Neural progenitor cell (in vitro differentiated cells): ENCODE data around the gene RALB. TPM values are rescaled to one million over a fixed set of nuclear protein-coding genes. Genes with fewer than 3 reads are reported as not detected.

Experiments
- DNase-seq: peaks from one replicate; pipeline ENCODE4 v3.0.0-alpha.2; 2016; ENCODE audit warnings: low spot score
- H2AFZ ChIP-seq: fragments of 200-600 bp; sonication (generic); replicated peaks from 2 replicates; pipeline ENCODE4 v1.6.1; 2016; ENCODE audit warnings: antibody characterized with exemption
- H3F3A ChIP-seq: fragments of 200-600 bp; sonication (generic); 2 replicates; pipeline ENCODE4 v1.6.1; 2016; ENCODE audit warnings: antibody characterized with exemption, low read depth
- H3K27ac ChIP-seq: fragments of 200-600 bp; sonication (generic); 2 replicates; pipeline ENCODE4 v1.5.1; 2016; ENCODE audit warnings: mild to moderate bottlenecking
- H3K27me3 ChIP-seq: fragments of 200-600 bp; sonication (generic); 2 replicates; pipeline ENCODE4 v1.6.1; 2016; ENCODE audit warnings: mild to moderate bottlenecking, moderate library complexity
- H3K36me3 ChIP-seq: fragments of 200-600 bp; sonication (generic); 2 replicates; pipeline ENCODE4 v1.5.1; 2016
- H3K4me1 ChIP-seq: fragments of 200-600 bp; sonication (generic); 2 replicates; pipeline ENCODE4 v1.6.1; 2016; ENCODE audit warnings: mixed run types
- H3K4me2 ChIP-seq: fragments of 200-600 bp; sonication (generic); 2 replicates; pipeline ENCODE4 v1.6.1; 2016
- H3K4me3 ChIP-seq: fragments of 200-600 bp; sonication (generic); 2 replicates; pipeline ENCODE4 v1.5.1; 2016
- H3K79me2 ChIP-seq: fragments of 200-600 bp; sonication (generic); 2 replicates; pipeline ENCODE4 v1.6.1; 2016; ENCODE audit warnings: low read depth
- H3K9ac ChIP-seq: fragments of 200-600 bp; sonication (generic); 2 replicates; pipeline ENCODE4 v1.6.1; 2016
- H3K9me3 ChIP-seq: fragments of 200-600 bp; sonication (generic); 2 replicates; pipeline ENCODE4 v1.5.1; 2016; ENCODE audit warnings: low read depth
- H4K20me1 ChIP-seq: fragments of 200-600 bp; sonication (generic); 2 replicates; pipeline ENCODE4 v1.6.1; 2016; ENCODE audit warnings: low read depth
- H3K27ac Mint-ChIP-seq: 3 replicates; pipeline ENCODE4 v1.8.0; 2021; ENCODE audit warnings: mixed read lengths
- H3K27me3 Mint-ChIP-seq: 2 replicates; pipeline ENCODE4 v1.8.0; 2022; ENCODE audit warnings: low read depth, mild to moderate bottlenecking, inconsistent platforms, moderate library complexity, mixed read lengths; ENCODE audit not compliant: insufficient read depth
- H3K36me3 Mint-ChIP-seq: 3 replicates; pipeline ENCODE4 v1.8.0; 2021; ENCODE audit warnings: mixed read lengths
- H3K4me1 Mint-ChIP-seq: 3 replicates; pipeline ENCODE4 v1.8.0; 2021; ENCODE audit warnings: mixed read lengths
- H3K4me3 Mint-ChIP-seq: 3 replicates; pipeline ENCODE4 v1.8.0; 2021; ENCODE audit warnings: mild to moderate bottlenecking, moderate library complexity, mixed read lengths
- H3K9me3 Mint-ChIP-seq: 3 replicates; pipeline ENCODE4 v1.8.0; 2020; ENCODE audit warnings: mixed read lengths
- CTCF ChIP-seq: fragments of 200-600 bp; sonication (generic); IDR thresholded peaks from 2 replicates; pipeline ENCODE4 v1.5.1; 2017; ENCODE audit warnings: antibody characterized with exemption, mild to moderate bottlenecking
- EZH2 ChIP-seq: fragments of 200-600 bp; sonication (generic); IDR thresholded peaks from 2 replicates; pipeline ENCODE4 v1.6.1; 2017; ENCODE audit warnings: antibody characterized with exemption, mild to moderate bottlenecking, moderate library complexity
- EZH2phosphoT487 ChIP-seq: fragments of 200-600 bp; sonication (generic); IDR thresholded peaks from 2 replicates; pipeline ENCODE4 v1.6.1; 2017; ENCODE audit warnings: antibody characterized with exemption
- total RNA-seq: library from RNA; depleted of rRNA; stranded (reverse); fragments of >200 nt; gene quantifications from 2 replicates; pipeline ENCODE4 v1.2.3, GENCODE V29; 2015; ENCODE audit warnings: low replicate concordance

Gene RALB
- total RNA-seq, result 55.3 and 79.8 TPM in 2 replicates

- H3K4me3 ChIP-seq, result peak within 1 kb of the TSS; percentile 65
- Mint-ChIP-seq H3K4me3 (peak within 1 kb of the TSS; percentile 95), H3K27ac (peak within 1 kb of the TSS; percentile 22), H3K9me3 (no peaks in the 10 kb centered on the region), H3K4me1 (peaks cover 23% of the 10 kb centered on the region), H3K36me3 (peaks cover 7% of the 10 kb centered on the region), H3K27me3 (peaks cover 24% of the 10 kb centered on the region)
- TF ChIP-seq CTCF (no peak), EZH2 (no peak), EZH2phosphoT487 (peak; percentile 33)
- H3K9ac ChIP-seq, result no peak within 1 kb of the TSS
- H3K36me3 ChIP-seq, result no peaks in the 10 kb centered on the region
- DNase-seq, result peak; percentile 100
- peaks cover 9% of the 10 kb centered on the region for H4K20me1 ChIP-seq
- H3F3A ChIP-seq, result peaks cover 15% of the 10 kb centered on the region
- H3K27me3 ChIP-seq, result peaks cover 32% of the 10 kb centered on the region
- no peaks in the 10 kb centered on the region for H3K9me3 ChIP-seq
- H3K4me1 ChIP-seq, result peaks cover 25% of the 10 kb centered on the region
- peak within 1 kb of the TSS; percentile 95 for H3K4me2 ChIP-seq
- peaks cover 37% of the 10 kb centered on the region for H3K79me2 ChIP-seq
- peak within 1 kb of the TSS; percentile 55 for H3K27ac ChIP-seq
- H2AFZ ChIP-seq, result peak within 1 kb of the TSS; percentile 80
These were observed at the start of gene RALB for GRCh38 chr2:120252225-120253020. RALB (plus strand) TSS chr2:120252852; CDS start chr2:120278665, 25,813 bp downstream.

- no peak overlapping the region for H3K9ac ChIP-seq
- H2AFZ ChIP-seq, result no peak overlapping the region
- TF ChIP-seq EZH2phosphoT487 (no peak), EZH2 (no peak), CTCF (no peak)
- no peaks in the 10 kb centered on the region for H3K27me3 ChIP-seq
- H3K4me1 ChIP-seq, result peaks cover 3% of the 10 kb centered on the region
- H3K36me3 ChIP-seq, result no peaks in the 10 kb centered on the region
- no peaks in the 10 kb centered on the region for H3K36me3 Mint-ChIP-seq
- peaks cover 3% of the 10 kb centered on the region for H3F3A ChIP-seq
- H3K9me3 ChIP-seq, result no peaks in the 10 kb centered on the region
- peaks cover 2% of the 10 kb centered on the region for H3K27me3 Mint-ChIP-seq
- peaks cover 9% of the 10 kb centered on the region for H3K9me3 Mint-ChIP-seq
- no peaks in the 10 kb centered on the region for H4K20me1 ChIP-seq
- H3K27ac Mint-ChIP-seq, result no peak overlapping the region
- peaks cover 5% of the 10 kb centered on the region for H3K4me1 Mint-ChIP-seq
- no peak overlapping the region for H3K4me3 Mint-ChIP-seq
- H3K27ac ChIP-seq, result no peak overlapping the region
- no peak for DNase-seq
- H3K4me3 ChIP-seq, result no peak overlapping the region
- H3K4me2 ChIP-seq, result no peak overlapping the region
- no peaks in the 10 kb centered on the region for H3K79me2 ChIP-seq
These were observed 49.2 kb upstream of the RALB start for GRCh38 chr2:120203251-120204021.

- no peaks in the 10 kb centered on the region for H3K79me2 ChIP-seq
- TF ChIP-seq EZH2phosphoT487 (no peak), CTCF (peak; percentile 13), EZH2 (no peak)
- Mint-ChIP-seq H3K36me3 (no peaks in the 10 kb centered on the region), H3K4me3 (no peak overlapping the region), H3K4me1 (peaks cover 5% of the 10 kb centered on the region), H3K9me3 (peaks cover 4% of the 10 kb centered on the region), H3K27ac (no peak overlapping the region), H3K27me3 (peaks cover 2% of the 10 kb centered on the region)
- no peak for DNase-seq
- no peaks in the 10 kb centered on the region for H4K20me1 ChIP-seq
- H3K4me1 ChIP-seq, result peaks cover 3% of the 10 kb centered on the region
- H3K9me3 ChIP-seq, result no peaks in the 10 kb centered on the region
- H3K27ac ChIP-seq, result no peak overlapping the region
- H3K4me3 ChIP-seq, result no peak overlapping the region
- peaks cover 3% of the 10 kb centered on the region for H3F3A ChIP-seq
- no peak overlapping the region for H3K9ac ChIP-seq
- no peak overlapping the region for H3K4me2 ChIP-seq
- H2AFZ ChIP-seq, result no peak overlapping the region
- no peaks in the 10 kb centered on the region for H3K36me3 ChIP-seq
- no peaks in the 10 kb centered on the region for H3K27me3 ChIP-seq
These were observed 48.6 kb upstream of the RALB start for GRCh38 chr2:120204022-120204405.
